Left hindlimb (tissue), 1 donor: Measurements from ENCODE around the gene GALNT1.

Source experiments
- DNase-seq: peaks from one replicate; pipeline ENCODE4 v3.0.0-alpha.2; 2018

GALNT1 gene

GRCh38 chr18:35682281-35682867 lies 100.8 kb downstream of the GALNT1 start:
- no peak for DNase-seq

DNA sequence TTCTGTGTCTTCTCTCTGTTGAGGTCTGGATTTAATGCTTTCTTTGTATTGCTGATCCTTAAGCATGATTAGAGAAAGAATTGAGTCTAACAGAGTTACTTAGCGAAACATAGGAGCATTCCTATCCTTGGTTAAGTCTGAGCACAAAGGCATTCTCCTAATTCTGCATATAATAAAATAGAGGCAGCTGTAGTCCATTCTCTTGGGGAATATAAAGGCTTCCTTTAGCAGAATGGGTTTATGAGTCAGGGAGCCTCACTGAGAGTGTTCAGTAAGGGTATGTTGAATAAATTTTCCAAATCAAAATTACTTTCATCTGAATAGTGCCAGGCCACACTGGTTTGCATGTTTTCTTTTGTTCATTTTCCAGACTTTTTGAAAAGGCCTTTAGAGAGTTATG lies 101.5 kb downstream of the GALNT1 start:
- DNase-seq = no peak

DNA sequence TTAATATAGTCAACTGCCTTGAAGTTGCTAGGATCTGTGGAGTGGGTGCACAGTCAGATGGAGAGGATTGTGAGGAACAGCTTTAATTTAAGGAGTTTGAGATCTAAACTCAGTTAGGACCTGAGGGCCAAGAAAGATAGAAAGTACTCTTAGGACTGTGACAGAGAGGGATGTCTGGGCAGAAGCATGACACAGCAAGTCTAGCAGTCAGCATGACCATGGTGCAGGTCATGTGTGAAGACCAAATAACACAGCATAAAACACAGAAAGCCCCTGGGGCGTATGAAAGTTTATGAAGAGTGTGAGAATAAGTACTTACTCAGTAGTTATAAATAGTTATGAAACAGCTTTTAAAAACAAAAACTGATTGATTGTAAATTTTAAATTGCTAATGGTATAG lies 107.2 kb downstream of the GALNT1 start:
- no peak for DNase-seq

DNA sequence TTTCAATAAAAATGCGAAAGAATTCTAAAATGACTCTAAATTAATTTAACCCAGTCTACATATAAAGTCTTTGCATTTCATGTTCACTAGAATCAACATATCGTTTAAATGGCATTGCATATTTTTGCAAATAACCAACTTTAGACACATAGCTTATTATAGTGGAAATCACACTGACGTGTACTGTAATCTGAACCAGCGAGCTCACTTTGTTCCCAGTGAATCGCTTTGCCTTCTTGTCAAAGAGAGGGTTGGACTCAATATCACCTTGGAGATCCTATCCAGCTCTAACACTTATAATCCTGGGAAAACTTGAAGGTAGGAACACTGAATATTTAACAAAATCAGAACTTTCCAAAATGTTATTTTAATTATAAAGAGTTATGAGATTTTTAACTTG lies 108.2 kb downstream of the GALNT1 start:
- no peak for DNase-seq

- DNase-seq = no peak
These were observed 110.1 kb downstream of the GALNT1 start for GRCh38 chr18:35691625-35692024.

DNA sequence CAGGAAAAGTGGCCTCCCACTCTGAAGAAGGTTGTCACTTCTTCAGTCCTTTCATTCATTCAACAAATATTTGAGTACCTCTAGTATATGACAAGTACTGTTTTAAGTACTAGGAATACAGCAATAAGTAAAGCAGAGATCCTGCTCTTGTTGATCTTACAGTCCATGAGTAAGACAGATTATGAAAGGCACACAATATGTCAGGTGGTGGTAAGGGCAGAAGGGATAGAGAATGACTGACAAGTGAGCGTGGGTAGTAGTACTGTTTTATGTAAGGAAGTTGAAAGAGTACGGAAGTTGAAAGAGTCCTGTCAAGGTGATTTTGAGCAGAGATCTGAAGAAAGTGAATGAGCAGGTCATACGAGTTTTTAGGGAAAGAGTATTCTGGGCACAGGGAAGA lies 111.3 kb downstream of the GALNT1 start:
- DNase-seq = no peak

DNA sequence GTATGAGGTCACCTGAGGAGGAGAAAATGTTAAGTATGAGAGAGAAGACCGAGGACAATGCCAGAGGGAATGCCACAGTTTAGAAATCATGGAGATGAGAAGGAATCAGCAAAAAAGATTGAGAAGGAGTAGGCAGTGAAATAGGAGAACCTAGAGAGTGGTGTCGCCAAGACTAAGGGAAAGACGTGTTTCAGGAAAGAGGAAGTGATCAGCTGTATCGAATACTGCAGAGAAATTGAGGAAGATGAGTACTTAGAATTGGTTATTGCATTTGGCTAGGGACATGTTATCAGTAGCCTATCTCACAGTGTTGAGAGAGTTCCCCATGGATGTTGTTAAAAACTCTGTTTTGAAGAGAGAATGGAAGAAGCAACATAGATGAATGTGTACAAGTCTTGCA lies 112.3 kb downstream of the GALNT1 start:
- no peak for DNase-seq

DNA sequence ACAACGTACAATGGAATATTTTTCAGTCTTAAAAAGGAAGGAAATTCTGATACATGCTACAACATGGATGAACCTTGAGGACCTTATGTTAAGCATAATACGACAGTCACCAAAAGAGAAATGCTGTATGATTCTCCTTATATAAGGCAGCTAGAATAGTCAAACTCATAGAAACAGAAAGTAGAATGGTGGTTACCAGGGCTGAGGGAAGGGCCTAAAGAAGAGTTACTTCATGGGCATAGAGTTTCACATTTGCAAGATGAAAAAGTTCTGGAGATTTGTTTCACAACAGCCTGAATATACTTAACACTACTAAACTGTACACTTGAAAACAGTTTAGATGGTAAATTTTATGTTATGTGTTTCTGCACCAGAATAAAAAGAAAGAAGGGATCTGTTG lies 113.3 kb downstream of the GALNT1 start:
- no peak for DNase-seq

GRCh38 chr18:35695384-35695783 lies 113.8 kb downstream of the GALNT1 start:
- DNase-seq = no peak

GRCh38 chr18:35695803-35696202 lies 114.3 kb downstream of the GALNT1 start:
- DNase-seq = no peak

DNA sequence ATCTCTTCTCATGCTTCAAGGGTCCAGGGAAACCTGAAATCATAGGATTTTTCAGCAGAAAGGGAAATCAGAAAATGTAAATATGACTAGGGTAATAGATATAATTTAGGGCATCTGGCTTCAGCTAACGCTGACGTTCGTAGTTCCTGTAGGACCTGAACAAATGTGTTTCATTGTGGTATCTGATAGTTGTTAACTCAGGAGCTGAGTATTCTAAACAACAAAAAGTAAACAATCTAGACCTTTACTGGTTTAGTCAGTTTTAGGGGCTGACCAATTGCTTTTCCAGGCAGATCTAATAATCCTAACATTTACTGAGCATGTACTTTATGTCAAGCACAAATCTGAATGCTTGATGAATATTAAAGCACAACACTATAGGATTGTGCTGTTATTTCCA lies 114.8 kb downstream of the GALNT1 start:
- no peak for DNase-seq

- DNase-seq = no peak
These were observed 116.3 kb downstream of the GALNT1 start for GRCh38 chr18:35697869-35698268.

GRCh38 chr18:35703043-35703688 lies 121.6 kb downstream of the GALNT1 start:
- DNase-seq = no peak

DNA sequence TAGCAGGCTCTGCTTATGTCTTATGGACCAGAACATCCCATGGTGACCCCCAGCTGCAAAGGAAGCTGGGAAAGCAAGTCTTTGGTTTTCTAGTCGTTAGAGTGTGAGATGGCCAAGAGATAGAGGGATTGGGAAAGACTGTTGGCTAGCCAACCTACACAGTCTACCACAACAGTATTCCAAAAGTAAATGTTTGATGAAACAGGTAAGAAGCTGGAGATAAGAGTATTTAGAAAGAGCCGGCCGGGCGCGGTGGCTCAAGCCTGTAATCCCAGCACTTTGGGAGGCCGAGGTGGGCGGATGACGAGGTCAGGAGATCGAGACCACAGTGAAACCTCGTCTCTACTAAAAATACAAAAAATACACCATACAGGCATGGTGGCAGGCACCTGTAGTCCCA lies 124.4 kb downstream of the GALNT1 start:
- no peak for DNase-seq

DNA sequence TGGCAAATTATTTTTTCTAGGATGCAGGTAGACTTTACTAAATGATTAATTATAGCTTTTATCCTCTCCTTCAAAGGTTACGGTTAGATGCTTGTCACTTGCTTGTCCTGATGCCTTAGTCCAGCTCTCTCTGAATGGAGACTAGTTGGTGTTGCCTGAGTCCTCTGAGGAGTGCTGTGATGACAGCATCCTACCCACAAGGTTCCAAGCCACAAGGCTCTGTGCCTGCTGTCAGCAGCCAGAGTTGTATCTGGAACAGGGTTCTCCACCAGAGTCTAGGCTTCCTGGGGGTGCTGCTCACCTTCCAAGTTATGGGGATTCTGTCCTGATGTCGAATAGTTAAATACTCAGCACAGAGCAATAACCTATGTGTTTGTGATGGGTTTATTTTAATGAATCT lies 125.7 kb downstream of the GALNT1 start:
- DNase-seq = no peak

- DNase-seq = no peak
These were observed 126.1 kb downstream of the GALNT1 start for GRCh38 chr18:35707674-35708073.

DNA sequence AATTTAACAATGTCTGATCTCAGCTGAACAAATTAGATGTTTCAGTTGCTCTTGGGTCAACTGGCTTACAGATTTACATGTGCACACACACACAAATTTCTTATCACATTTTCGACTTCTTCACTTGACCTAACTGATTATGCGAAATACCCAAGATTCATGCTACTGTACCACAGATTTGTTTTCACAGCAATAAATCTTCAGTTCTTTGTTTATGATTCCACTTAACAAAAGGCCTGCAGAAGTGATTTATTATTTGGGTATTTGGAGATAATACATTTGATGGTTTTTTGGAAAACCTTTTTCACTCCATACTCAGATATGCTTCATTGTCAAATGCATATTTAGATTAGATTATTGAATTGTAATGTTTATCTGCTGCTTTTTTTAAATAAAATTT lies 129.0 kb downstream of the GALNT1 start:
- no peak for DNase-seq

- DNase-seq = no peak
These were observed 129.7 kb downstream of the GALNT1 start for GRCh38 chr18:35711227-35711626.

DNA sequence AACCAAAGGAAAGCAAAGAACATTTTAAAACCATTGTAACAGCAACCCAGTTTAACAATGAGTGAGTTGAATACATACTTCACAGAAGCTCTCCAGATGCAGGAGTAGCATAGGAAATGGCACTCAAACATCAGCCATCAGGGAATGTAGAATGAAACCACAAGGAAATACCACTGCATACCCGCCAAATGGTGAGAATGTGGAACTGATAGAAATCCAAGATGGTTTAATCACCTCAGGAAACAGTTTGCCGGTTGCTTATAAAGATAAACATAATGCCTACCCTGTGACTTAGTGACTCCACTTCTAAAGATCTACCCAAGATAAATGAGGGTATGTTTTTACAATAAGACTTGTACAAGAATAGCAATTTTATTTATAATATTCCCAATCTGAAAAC lies 132.0 kb downstream of the GALNT1 start:
- DNase-seq = no peak

DNA sequence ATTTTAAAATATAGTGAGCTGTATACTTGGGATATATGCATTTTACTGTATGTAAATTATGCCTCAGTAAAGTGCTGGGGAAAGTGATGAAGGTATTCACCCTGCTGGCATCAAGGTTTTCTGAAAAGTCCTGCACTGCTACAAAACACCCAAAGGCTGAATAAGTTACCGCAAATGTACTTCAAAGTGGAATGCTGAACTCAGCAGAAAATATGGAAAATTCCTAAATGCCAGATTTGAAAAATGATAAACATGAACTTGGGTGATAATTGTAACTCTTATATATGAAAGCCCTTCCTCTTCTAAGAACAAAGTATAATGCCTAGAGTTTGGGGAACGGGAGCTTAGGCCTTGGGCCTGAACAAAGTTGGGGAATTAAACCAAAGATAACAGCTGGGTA lies 133.0 kb downstream of the GALNT1 start:
- no peak for DNase-seq

DNA sequence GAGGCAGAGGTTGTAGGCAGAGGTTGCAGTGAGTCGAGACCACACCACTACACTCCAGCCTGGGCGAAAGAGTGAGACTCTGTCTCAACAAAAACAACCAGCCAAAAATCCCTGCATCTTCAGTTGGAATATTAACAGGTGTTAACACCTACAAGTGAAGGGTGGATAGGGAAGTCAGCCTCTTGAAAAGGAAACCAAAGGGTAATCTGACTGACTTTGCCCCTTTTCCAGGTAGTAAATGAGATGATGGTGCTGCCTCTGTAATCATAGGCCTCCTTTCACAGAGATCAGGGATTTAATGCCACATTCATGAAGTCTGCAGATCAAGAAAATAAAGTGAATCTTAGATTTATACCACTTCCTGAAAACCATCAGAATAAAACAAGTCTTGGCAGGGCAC lies 133.6 kb downstream of the GALNT1 start:
- no peak for DNase-seq

GRCh38 chr18:35716169-35716831 lies 134.8 kb downstream of the GALNT1 start:
- no peak for DNase-seq

DNA sequence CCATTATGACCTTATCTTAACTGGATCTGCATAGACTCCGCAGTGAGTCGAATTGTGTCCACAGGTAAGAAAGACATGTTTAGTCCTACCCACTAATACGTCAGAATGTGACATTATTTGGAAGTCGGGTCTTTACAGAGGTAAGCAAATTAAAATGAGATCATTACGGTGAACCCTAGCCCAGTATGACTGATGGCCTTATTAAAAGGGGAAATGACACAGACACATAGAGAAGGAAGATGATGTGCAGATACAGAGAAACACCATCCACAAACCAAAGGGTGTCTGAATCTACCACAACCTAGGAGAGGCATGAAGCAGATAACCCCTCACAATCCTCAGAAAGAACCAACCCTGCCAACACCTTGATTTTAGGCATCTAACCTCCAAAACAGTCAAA lies 135.6 kb downstream of the GALNT1 start:
- no peak for DNase-seq

DNA sequence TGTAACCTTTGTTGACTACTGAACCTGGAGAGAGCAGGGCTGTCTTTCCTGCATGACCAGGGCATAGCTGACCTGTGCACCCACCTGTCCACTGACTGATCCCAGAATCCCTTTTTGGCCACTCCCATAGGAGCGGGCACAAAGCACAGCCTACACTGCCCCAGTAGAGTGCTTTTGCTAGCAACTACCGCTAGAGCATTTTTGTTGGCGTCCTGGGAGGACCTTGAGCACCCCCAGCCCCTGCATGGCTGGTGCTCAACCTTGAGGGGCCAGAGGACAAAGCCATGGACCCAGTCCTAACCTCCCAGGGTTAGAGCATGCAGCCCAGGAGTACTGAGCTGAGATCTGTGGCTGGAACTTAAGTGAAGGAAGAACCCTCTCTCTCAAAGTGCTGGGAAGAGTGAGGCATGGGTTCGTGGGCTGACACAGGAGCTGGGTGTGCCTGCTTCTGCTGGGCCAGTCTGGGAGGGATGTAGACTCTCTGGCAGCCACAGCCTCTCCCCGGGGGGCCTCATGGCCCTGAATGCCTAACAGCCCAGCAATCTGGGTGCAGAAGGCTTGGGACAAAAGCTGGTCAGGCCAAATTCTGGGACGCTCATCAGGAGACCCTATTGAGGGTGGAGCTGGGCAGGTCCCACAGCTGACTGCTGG lies 140.0 kb downstream of the GALNT1 start:
- DNase-seq = no peak
